ENCODE results near the gene ADGRF5. TPM values are rescaled to one million over a fixed set of nuclear protein-coding genes. Genes with fewer than 3 reads are reported as not detected.

ADGRF5 gene
- total RNA-seq, 2 donors from 2014 or later = not detected

GRCh38 chr6:46896871-46897270 is 24.9 kb downstream of the ADGRF5 start:
- H3K27me3 Mint-ChIP-seq (ENCODE audit: low read depth) = peaks cover 11% of the 10 kb centered on the region
- H3K4me3 Mint-ChIP-seq = no peak overlapping the region
- DNase-seq = no peak
- H3K4me1 Mint-ChIP-seq (ENCODE audit: low read depth) = no peaks in the 10 kb centered on the region
- no peak overlapping the region for H3K27ac Mint-ChIP-seq
- ATAC-seq (replicated peaks in 1 of 2) = no peak
- no peaks in the 10 kb centered on the region for H3K9me3 Mint-ChIP-seq
- H3K36me3 Mint-ChIP-seq (ENCODE audit: insufficient read depth in 2 of 2) = no peaks in the 10 kb centered on the region

- H3K27me3 Mint-ChIP-seq (ENCODE audit: low read depth) = peaks cover 11% of the 10 kb centered on the region
- no peak overlapping the region for H3K4me3 Mint-ChIP-seq
- DNase-seq (no peak), ATAC-seq (replicated peaks in 1 of 2) (no peak)
- no peak overlapping the region for H3K27ac Mint-ChIP-seq
- no peaks in the 10 kb centered on the region for H3K4me1 Mint-ChIP-seq (ENCODE audit: low read depth)
- no peaks in the 10 kb centered on the region for H3K36me3 Mint-ChIP-seq (ENCODE audit: insufficient read depth in 2 of 2)
- no peaks in the 10 kb centered on the region for H3K9me3 Mint-ChIP-seq
These were observed 25.8 kb downstream of the ADGRF5 start for GRCh38 chr6:46895930-46896329.

DNA sequence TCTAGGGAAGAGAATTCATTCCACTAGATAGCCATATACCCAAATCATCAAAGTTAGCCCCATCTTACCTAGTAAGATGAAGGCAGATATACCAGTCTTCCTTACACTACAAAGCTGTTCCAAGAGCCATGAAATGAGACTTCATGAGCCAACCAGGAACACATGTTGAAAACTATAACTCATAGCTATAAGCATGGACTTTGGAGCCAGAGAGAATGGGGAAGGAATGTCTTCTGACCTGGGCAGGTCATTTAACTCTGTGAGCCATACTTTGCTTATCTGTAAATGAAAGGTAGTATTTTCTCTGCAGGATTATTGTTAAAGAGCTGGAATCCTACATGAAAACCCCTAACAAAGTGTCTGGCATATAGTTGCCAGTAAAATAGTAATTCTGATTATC is 27.3 kb downstream of the ADGRF5 start:
- Mint-ChIP-seq H3K9me3 (no peaks in the 10 kb centered on the region), H3K4me3 (no peak overlapping the region), H3K27ac (no peak overlapping the region), H3K36me3 (ENCODE audit: insufficient read depth in 2 of 2) (no peaks in the 10 kb centered on the region), H3K4me1 (ENCODE audit: low read depth) (no peaks in the 10 kb centered on the region), H3K27me3 (ENCODE audit: low read depth) (peaks cover 11% of the 10 kb centered on the region)
- ATAC-seq (replicated peaks in 1 of 2) (no peak), DNase-seq (no peak)

DNA sequence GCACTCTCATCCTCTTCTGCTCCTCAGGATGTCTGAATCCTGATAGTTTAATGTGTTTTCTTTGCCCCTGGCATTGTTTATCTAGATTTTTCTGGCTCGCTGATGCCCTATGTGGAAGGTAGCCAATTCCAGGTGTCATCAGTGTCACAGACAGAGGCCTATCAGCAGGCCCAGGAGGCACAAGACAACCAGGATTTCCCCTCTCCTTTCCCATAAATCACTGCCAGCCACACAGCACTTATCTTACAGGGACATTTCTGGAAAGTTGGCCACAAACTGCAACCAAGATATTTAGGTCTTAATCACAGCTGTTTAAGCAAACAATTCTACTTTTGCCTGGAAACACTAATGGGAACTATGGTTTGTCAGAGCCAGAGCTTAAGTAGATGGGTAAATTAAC is 28.1 kb downstream of the ADGRF5 start:
- no peaks in the 10 kb centered on the region for H3K9me3 Mint-ChIP-seq
- H3K27ac Mint-ChIP-seq = no peak overlapping the region
- no peak overlapping the region for H3K4me3 Mint-ChIP-seq
- ATAC-seq (replicated peaks in 1 of 2) = no peak
- no peaks in the 10 kb centered on the region for H3K36me3 Mint-ChIP-seq (ENCODE audit: insufficient read depth in 2 of 2)
- H3K27me3 Mint-ChIP-seq (ENCODE audit: low read depth) = peaks cover 11% of the 10 kb centered on the region
- DNase-seq = no peak
- no peaks in the 10 kb centered on the region for H3K4me1 Mint-ChIP-seq (ENCODE audit: low read depth)

DNA sequence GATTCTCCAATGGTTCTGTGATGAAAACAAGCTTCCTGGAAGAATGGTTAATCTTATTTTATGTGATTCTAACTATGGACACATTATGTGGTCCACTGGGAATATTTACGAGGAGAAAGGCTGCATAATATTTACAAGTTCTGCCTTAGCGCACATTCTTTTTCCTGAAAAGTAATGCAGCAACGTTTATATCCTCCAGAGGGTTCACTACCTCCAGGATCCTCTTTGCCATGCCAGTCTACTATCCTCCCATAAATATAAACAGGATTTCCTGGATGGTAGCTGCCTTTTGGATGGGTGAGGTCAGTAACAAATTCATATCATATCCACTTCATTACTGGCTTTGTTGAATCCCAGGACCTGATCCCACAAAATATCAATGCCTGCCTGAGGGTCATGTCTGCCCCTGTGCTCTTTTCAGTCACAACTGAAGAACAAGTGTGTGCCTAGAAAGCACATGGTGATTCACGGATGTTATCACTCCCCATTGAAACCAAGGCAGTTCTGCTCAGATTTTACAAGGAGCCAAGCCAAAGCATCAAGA is 30.4 kb downstream of the ADGRF5 start:
- Mint-ChIP-seq H3K4me3 (no peak overlapping the region), H3K27me3 (ENCODE audit: low read depth) (peaks cover 11% of the 10 kb centered on the region), H3K27ac (no peak overlapping the region), H3K9me3 (no peaks in the 10 kb centered on the region), H3K4me1 (ENCODE audit: low read depth) (no peaks in the 10 kb centered on the region), H3K36me3 (ENCODE audit: insufficient read depth in 2 of 2) (no peaks in the 10 kb centered on the region)
- ATAC-seq (replicated peaks in 1 of 2) = no peak
- no peak for DNase-seq

- Mint-ChIP-seq H3K27me3 (ENCODE audit: low read depth) (no peaks in the 10 kb centered on the region), H3K9me3 (no peaks in the 10 kb centered on the region), H3K4me3 (no peak overlapping the region)
These were observed 33.2 kb downstream of the ADGRF5 start for GRCh38 chr6:46888578-46888977.

DNA sequence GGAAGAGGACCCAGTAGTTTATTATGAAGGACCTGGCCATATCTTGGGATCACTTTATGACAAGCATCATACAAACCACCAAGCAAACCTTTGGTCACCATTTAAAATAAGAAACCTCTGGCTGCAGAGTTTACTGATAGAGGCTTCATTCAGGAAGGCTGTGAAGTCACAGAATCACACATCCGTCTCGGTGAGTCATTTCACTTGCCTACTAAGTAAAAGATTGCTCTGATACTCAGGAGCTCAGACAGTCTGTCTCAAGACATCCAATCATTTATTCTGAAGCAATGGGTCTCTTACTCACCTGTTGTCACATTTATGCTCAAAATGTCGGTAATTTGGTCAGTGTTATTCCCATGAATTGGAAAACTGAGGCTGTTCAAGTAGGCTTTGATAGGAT is 33.7 kb downstream of the ADGRF5 start:
- no peaks in the 10 kb centered on the region for H3K36me3 Mint-ChIP-seq (ENCODE audit: insufficient read depth in 2 of 2)
- no peak overlapping the region for H3K27ac Mint-ChIP-seq
- H3K4me1 Mint-ChIP-seq (ENCODE audit: low read depth) = no peaks in the 10 kb centered on the region
- no peaks in the 10 kb centered on the region for H3K9me3 Mint-ChIP-seq
- DNase-seq (no peak), ATAC-seq (replicated peaks in 1 of 2) (no peak)
- H3K4me3 Mint-ChIP-seq = no peak overlapping the region
- no peaks in the 10 kb centered on the region for H3K27me3 Mint-ChIP-seq (ENCODE audit: low read depth)

More at GRCh38 chr6:46888578-46888977, 33.2 kb downstream of the ADGRF5 start:
- Mint-ChIP-seq H3K36me3 (ENCODE audit: insufficient read depth in 2 of 2) (no peaks in the 10 kb centered on the region), H3K4me1 (ENCODE audit: low read depth) (no peaks in the 10 kb centered on the region), H3K27ac (no peak overlapping the region)
- DNase-seq (no peak), ATAC-seq (replicated peaks in 1 of 2) (no peak)

- ATAC-seq (replicated peaks in 1 of 2) (no peak), DNase-seq (no peak)
- H3K4me3 Mint-ChIP-seq = no peak overlapping the region
- no peaks in the 10 kb centered on the region for H3K4me1 Mint-ChIP-seq (ENCODE audit: low read depth)
- H3K27ac Mint-ChIP-seq = no peak overlapping the region
- H3K36me3 Mint-ChIP-seq (ENCODE audit: insufficient read depth in 2 of 2) = no peaks in the 10 kb centered on the region
- H3K27me3 Mint-ChIP-seq (ENCODE audit: low read depth) = peaks cover 18% of the 10 kb centered on the region
- no peaks in the 10 kb centered on the region for H3K9me3 Mint-ChIP-seq
These were observed 39.1 kb downstream of the ADGRF5 start for GRCh38 chr6:46882645-46883044.

GRCh38 chr6:46879003-46879402 is 42.7 kb downstream of the ADGRF5 start:
- Mint-ChIP-seq H3K9me3 (no peaks in the 10 kb centered on the region), H3K4me3 (no peak overlapping the region)

DNA sequence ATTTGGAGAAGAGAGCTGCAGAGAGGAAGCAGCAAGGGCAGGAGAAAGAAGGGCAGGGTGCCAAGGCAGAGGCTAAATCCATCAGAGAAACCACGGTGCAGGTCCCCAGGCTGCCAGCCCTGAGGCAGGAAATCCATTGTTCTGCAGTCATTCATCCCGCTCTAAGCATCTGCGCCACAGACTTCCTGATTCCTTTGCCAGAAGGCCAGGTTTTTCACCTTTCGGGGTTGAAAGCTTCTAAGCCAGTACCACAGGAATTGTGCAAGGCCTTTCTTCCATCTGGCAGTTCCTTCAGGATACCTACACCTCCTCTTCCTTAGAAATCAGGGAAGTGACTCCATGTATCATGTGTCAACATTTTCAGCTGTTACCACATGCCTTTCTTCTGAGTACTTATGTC is 45.6 kb downstream of the ADGRF5 start:
- H3K27me3 Mint-ChIP-seq (ENCODE audit: low read depth) = peaks cover 14% of the 10 kb centered on the region
- no peak for ATAC-seq (replicated peaks in 1 of 2)
- H3K4me1 Mint-ChIP-seq (ENCODE audit: low read depth) = no peaks in the 10 kb centered on the region
- no peak for DNase-seq
- H3K9me3 Mint-ChIP-seq = no peaks in the 10 kb centered on the region
- no peaks in the 10 kb centered on the region for H3K36me3 Mint-ChIP-seq (ENCODE audit: insufficient read depth in 2 of 2)
- no peak overlapping the region for H3K27ac Mint-ChIP-seq
- no peak overlapping the region for H3K4me3 Mint-ChIP-seq

More at GRCh38 chr6:46879003-46879402, 42.7 kb downstream of the ADGRF5 start:
- no peaks in the 10 kb centered on the region for H3K36me3 Mint-ChIP-seq (ENCODE audit: insufficient read depth in 2 of 2)
- no peaks in the 10 kb centered on the region for H3K4me1 Mint-ChIP-seq (ENCODE audit: low read depth)
- ATAC-seq (replicated peaks in 1 of 2) = no peak
- DNase-seq = no peak
- H3K27ac Mint-ChIP-seq = no peak overlapping the region
- peaks cover 25% of the 10 kb centered on the region for H3K27me3 Mint-ChIP-seq (ENCODE audit: low read depth)

DNA sequence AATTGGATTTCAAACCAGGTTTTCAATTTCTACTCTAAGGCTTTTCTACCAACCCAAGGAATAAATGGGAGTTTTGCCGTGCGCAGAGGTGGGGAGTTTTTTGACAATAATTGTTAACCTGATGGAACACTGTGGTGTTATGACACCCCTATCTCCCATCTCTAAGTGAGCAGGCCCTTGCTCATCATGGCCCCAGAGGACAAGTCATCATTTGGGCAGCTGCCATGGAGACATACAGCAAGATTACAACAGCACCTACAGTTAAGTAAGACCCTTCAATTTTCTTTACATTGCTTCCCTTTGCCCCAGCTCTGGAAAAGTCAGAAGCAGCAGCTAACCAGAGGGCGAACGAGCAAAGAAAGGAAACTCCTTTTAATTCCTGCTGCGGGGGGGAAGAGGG is 54.3 kb downstream of the ADGRF5 start:
- Mint-ChIP-seq H3K27ac (no peak overlapping the region), H3K4me1 (ENCODE audit: low read depth) (no peaks in the 10 kb centered on the region), H3K27me3 (ENCODE audit: low read depth) (no peaks in the 10 kb centered on the region), H3K4me3 (no peak overlapping the region), H3K9me3 (no peaks in the 10 kb centered on the region), H3K36me3 (ENCODE audit: insufficient read depth in 2 of 2) (no peaks in the 10 kb centered on the region)
- ATAC-seq (replicated peaks in 1 of 2) (no peak), DNase-seq (no peak)

- H3K9me3 Mint-ChIP-seq = no peaks in the 10 kb centered on the region
- DNase-seq (no peak), ATAC-seq (replicated peaks in 1 of 2) (no peak)
- no peak overlapping the region for H3K27ac Mint-ChIP-seq
- no peak overlapping the region for H3K4me3 Mint-ChIP-seq
- no peaks in the 10 kb centered on the region for H3K4me1 Mint-ChIP-seq (ENCODE audit: low read depth)
- H3K27me3 Mint-ChIP-seq (ENCODE audit: low read depth) = no peaks in the 10 kb centered on the region
- no peaks in the 10 kb centered on the region for H3K36me3 Mint-ChIP-seq (ENCODE audit: insufficient read depth in 2 of 2)
These were observed 56.5 kb downstream of the ADGRF5 start for GRCh38 chr6:46865221-46865620.

- ATAC-seq (replicated peaks in 1 of 2) = no peak
- H3K4me1 Mint-ChIP-seq (ENCODE audit: low read depth) = no peaks in the 10 kb centered on the region
- H3K9me3 Mint-ChIP-seq = no peaks in the 10 kb centered on the region
- no peaks in the 10 kb centered on the region for H3K36me3 Mint-ChIP-seq (ENCODE audit: insufficient read depth in 2 of 2)
- no peaks in the 10 kb centered on the region for H3K27me3 Mint-ChIP-seq (ENCODE audit: low read depth)
- H3K27ac Mint-ChIP-seq = no peak overlapping the region
- no peak overlapping the region for H3K4me3 Mint-ChIP-seq
- DNase-seq = no peak
These were observed 57.9 kb downstream of the ADGRF5 start for GRCh38 chr6:46863791-46864190.

DNA sequence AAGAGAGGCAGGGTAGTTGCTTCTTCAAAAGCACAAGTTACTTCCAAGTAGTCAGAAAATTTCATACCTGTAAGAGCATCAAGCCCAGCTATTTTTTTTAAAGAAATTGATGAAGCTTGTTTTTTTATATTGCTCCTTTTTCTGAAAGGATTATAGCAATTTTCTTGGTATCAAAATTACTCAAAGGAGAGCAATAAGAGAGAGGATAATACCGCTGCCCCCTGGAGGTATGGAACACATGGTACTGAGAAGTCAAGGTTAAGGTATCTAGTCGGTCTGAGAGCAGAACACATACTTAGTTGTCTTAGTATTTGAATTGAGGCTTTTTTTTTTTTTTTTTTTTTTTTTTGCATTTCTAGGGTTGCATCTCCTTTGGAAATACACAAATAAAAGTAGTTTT is 59.4 kb downstream of the ADGRF5 start:
- Mint-ChIP-seq H3K27me3 (ENCODE audit: low read depth) (no peaks in the 10 kb centered on the region), H3K36me3 (ENCODE audit: insufficient read depth in 2 of 2) (no peaks in the 10 kb centered on the region), H3K9me3 (no peaks in the 10 kb centered on the region), H3K4me1 (ENCODE audit: low read depth) (no peaks in the 10 kb centered on the region), H3K27ac (no peak overlapping the region), H3K4me3 (no peak overlapping the region)
- ATAC-seq (replicated peaks in 1 of 2) (no peak), DNase-seq (peak in 1 of 2 donors; percentile 1)

Measured in activated T-cell treated with anti-CD3 and anti-CD28 coated beads, Interleukin-2, amount 50 U/mL, for 72 hours (primary cell).